Endothelial cell of umbilical vein (primary cell): ENCODE data around the gene ARHGEF17. TPM values are rescaled to one million over a fixed set of nuclear protein-coding genes. Genes with fewer than 3 reads are reported as not detected.

Experiments used
- BruUV-seq: library from RNA; stranded (reverse); fragments of 400-500 nt; replicated peaks from 2 replicates; lab custom pipeline; 2021; lab: Mats Ljungman, UMichigan
- CTCF ChIA-PET: fragments of 300-600, 350-600 bp; sonication (Branson Sonifier 250); formaldehyde crosslinking; loops from one replicate; lab custom pipeline; 2021; ENCODE audit warnings: antibody characterized with exemption, inconsistent platforms; lab: Charles Lee
- POLR2A ChIA-PET: fragments of 300-600, 350-600 bp; sonication (Branson Sonifier 250); formaldehyde crosslinking; loops from one replicate; lab custom pipeline; 2021; ENCODE audit warnings: antibody characterized with exemption, inconsistent platforms; lab: Charles Lee
- DNase-seq: peaks from one replicate; pipeline ENCODE4 v3.0.0-alpha.2; 2011; ENCODE audit warnings: low read depth, low spot score
- FAIRE-seq: peaks from 2 replicates; lab custom pipeline; 2011; peaks lifted over from hg19 to GRCh38; lab: Jason Lieb, UNC
- H2AFZ ChIP-seq: 2 replicates; pipeline ENCODE4 v1.6.0; 2012; ENCODE audit warnings: low read depth, low read length, control low read depth, inconsistent platforms
- H3K27ac ChIP-seq: 2 replicates; pipeline ENCODE4 v1.5.1; 2011; ENCODE audit warnings: low read depth, mild to moderate bottlenecking, control low read depth, low read length, moderate library complexity; ENCODE audit not compliant: insufficient read depth
- H3K27me3 ChIP-seq, 2 experiments: 2 replicates each; pipeline versions ENCODE4 v1.6.0 to v1.6.1; 2011; ENCODE audit warnings: low read length in 2 of 2, mixed read lengths in 1 of 2; ENCODE audit not compliant: control insufficient read depth in 2 of 2, insufficient read depth in 2 of 2
- H3K36me3 ChIP-seq, 2 experiments: 2 replicates in 1 of 2; 3 replicates in 1 of 2; pipeline ENCODE4 v1.5.1; 2011; ENCODE audit warnings: low read length in 2 of 2, mild to moderate bottlenecking in 1 of 2, moderate library complexity in 1 of 2; ENCODE audit not compliant: control insufficient read depth in 2 of 2, insufficient read depth in 2 of 2; ENCODE audit errors: extremely low read depth in 1 of 2
- H3K4me1 ChIP-seq: 3 replicates; pipeline ENCODE4 v1.5.1; 2011; ENCODE audit warnings: mild to moderate bottlenecking, low read length; ENCODE audit not compliant: control insufficient read depth, insufficient read depth; ENCODE audit errors: extremely low read depth
- H3K4me2 ChIP-seq: 2 replicates; pipeline ENCODE4 v1.6.1; 2011; ENCODE audit warnings: low read length, control low read depth, mixed read lengths; ENCODE audit not compliant: insufficient read depth
- H3K4me3 ChIP-seq, 3 experiments: fragments of 200-600 bp in 1 of 3; sonication (generic), shearing (Covaris generic) in 1 of 3; replicated peaks in 1 of 3; 2 replicates each; pipeline ENCODE4 v1.5.1; 2011 to 2016; ENCODE audit warnings: control low read depth in 3 of 3, low read length in 3 of 3, mild to moderate bottlenecking in 2 of 3, inconsistent platforms in 1 of 3, low read depth in 1 of 3, moderate library complexity in 1 of 3; ENCODE audit not compliant: insufficient read depth in 1 of 3
- H3K79me2 ChIP-seq: 2 replicates; pipeline ENCODE4 v1.6.0; 2012; ENCODE audit warnings: low read length, inconsistent platforms; ENCODE audit not compliant: control insufficient read depth, insufficient read depth
- H3K9ac ChIP-seq: replicated peaks from 2 replicates; pipeline ENCODE3; 2011; ENCODE audit warnings: low read length, control low read depth; ENCODE audit not compliant: insufficient read depth; ENCODE audit errors: extremely low read depth
- H3K9me1 ChIP-seq: replicated peaks from 3 replicates; pipeline ENCODE4 v1.6.0; 2011; ENCODE audit warnings: mild to moderate bottlenecking, low read length; ENCODE audit not compliant: control insufficient read depth, insufficient read depth; ENCODE audit errors: extremely low read depth
- H3K9me3 ChIP-seq: replicated peaks from 2 replicates; pipeline ENCODE4 v1.5.1; 2012; ENCODE audit warnings: low read length, inconsistent platforms; ENCODE audit not compliant: control insufficient read depth, insufficient read depth
- H4K20me1 ChIP-seq: replicated peaks from 2 replicates; pipeline ENCODE3; 2011; ENCODE audit warnings: mild to moderate bottlenecking, low read length; ENCODE audit not compliant: control insufficient read depth, insufficient read depth; ENCODE audit errors: extremely low read depth
- EZH2 ChIP-seq: IDR thresholded peaks from 2 replicates; pipeline ENCODE4 v1.6.1; 2012; ENCODE audit warnings: borderline replicate concordance, low read depth, mild to moderate bottlenecking, moderate library complexity, low read length, inconsistent platforms; ENCODE audit not compliant: severe bottlenecking
- FOS ChIP-seq: IDR thresholded peaks from 2 replicates; pipeline ENCODE4 v1.6.1; 2011; ENCODE audit warnings: mild to moderate bottlenecking, low read length, moderate library complexity, borderline replicate concordance; ENCODE audit not compliant: insufficient read depth
- GATA2 ChIP-seq: IDR thresholded peaks from 2 replicates; pipeline ENCODE4 v1.7.0; 2011; ENCODE audit warnings: low read depth, mild to moderate bottlenecking, moderate library complexity, mixed read lengths, low read length; ENCODE audit not compliant: insufficient read length, insufficient read depth
- JUN ChIP-seq: IDR thresholded peaks from 2 replicates; pipeline ENCODE4 v1.6.1; 2011; ENCODE audit warnings: borderline replicate concordance, low read depth; ENCODE audit not compliant: insufficient read length, insufficient read depth
- MYC ChIP-seq: IDR thresholded peaks from one replicate; pipeline ENCODE4 v1.6.1; 2011; ENCODE audit warnings: mild to moderate bottlenecking, low read depth, low read length
- POLR2A ChIP-seq: IDR thresholded peaks from 2 replicates; pipeline ENCODE4 v1.6.1; 2012; ENCODE audit warnings: low read depth, mild to moderate bottlenecking, control low read depth, low read length
- POLR2AphosphoS5 ChIP-seq: IDR thresholded peaks from 2 replicates; pipeline ENCODE4 v1.6.1; 2012; ENCODE audit warnings: low read depth, mild to moderate bottlenecking, control low read depth, low read length, moderate library complexity; ENCODE audit not compliant: insufficient read depth
- dilution Hi-C: fragments of 300-500 bp; cut with MboI; formaldehyde crosslinking; loops from one replicate; pipeline ENCODE4 v1.15.0; 2019; ENCODE audit warnings: low sequenced_read_pairs; ENCODE audit not compliant: extremely low pct_ligation_motif_present
- intact Hi-C: fragments of 100-400 bp; cut with micrococcal nuclease; formaldehyde crosslinking; loops from one replicate; pipeline ENCODE4 v1.10.0; 2022
- polyA plus RNA-seq, 4 experiments: library from polyadenylated mRNA; depleted of rRNA in 3 of 4; stranded (reverse) in 3 of 4; unstranded in 1 of 4; fragments of >200 nt; gene quantifications; 2 replicates each; pipeline versions ENCODE4 v1.2.1 to v1.2.3, GENCODE V29; 2011 to 2012; ENCODE audit warnings: missing spikeins in 1 of 4
- total RNA-seq: library from RNA; stranded (reverse); gene quantifications from 2 replicates; pipeline ENCODE4 v1.2.3, GENCODE V29; 2021
- TF ChIP-seq, protein P1 (sequence below): IDR thresholded peaks from 2 replicates; pipeline ENCODE4 v1.6.1; 2011; ENCODE audit not compliant: insufficient read depth, insufficient read length
- TF ChIP-seq, protein P2 (sequence below), 2 donors: IDR thresholded peaks; 1 replicate in 1 of 2; 2 replicates in 1 of 2; pipeline ENCODE4 v1.5.1; 2011; ENCODE audit warnings: low read length in 2 of 2, mild to moderate bottlenecking in 2 of 2, moderate library complexity in 2 of 2, control low read depth in 1 of 2, inconsistent platforms in 1 of 2, low read depth in 1 of 2; ENCODE audit not compliant: insufficient read depth in 1 of 2; ENCODE audit errors: extremely low read depth in 1 of 2

The ARHGEF17 gene
- total and polyA plus RNA-seq, 2 donors (not counting 3 experiments of a cell fraction or from before 2014, with no cell fraction given): 74.9 to 89.9 TPM

DNA sequence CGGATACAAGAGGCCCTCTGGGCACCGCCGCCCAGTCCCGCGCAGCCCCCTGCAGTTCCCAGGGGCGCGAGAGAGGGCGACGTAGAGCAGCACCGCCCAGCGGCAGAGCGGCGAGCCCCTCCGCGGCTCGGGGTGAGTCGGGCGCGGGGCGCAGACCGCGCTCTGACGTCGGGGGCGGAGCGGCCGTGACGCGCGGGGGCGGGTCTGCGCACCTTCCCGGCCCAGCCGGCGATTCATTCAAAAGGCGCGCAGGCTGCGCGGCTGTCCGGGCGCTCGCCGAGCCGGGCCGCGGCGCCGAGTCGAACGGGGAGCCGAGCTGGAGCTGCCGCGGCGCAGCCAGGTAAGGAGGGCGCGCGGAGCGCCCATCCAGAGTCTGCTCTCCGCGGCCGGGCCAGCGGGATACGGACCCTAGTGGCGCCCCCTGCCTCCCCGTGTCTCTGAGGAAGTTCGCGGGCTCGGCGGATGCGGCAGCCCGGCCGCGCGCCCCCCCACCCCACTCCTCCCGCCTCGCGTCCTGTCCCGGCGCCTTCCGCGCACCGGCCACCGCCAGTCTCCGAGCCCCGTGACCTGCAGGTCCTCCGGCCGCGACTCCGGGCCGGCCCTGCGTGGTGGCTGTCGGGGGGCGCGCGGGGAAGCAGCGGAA lies 68.2 kb downstream of the ARHGEF17 start, which contains the start of gene RELT:
Gene RELT, plus strand, starts transcription at position 240 of the 643 bp plus-strand sequence. CDS start 12,738 bp downstream, outside the sequence.
- peaks cover 48% of the 10 kb centered on the region for H3K79me2 ChIP-seq
- H2AFZ ChIP-seq: peak within 1 kb of the TSS; percentile 86
- dilution Hi-C loops: no loop called here

More for the DNA sequence above, 68.2 kb downstream of the ARHGEF17 start, which contains the start of gene RELT:
- H3K4me1 ChIP-seq: peaks cover 2% of the 10 kb centered on the region
- no TSS peak for BruUV-seq
- H3K4me2 ChIP-seq: peak within 1 kb of the TSS; percentile 2
- intact Hi-C loops: loop anchor here (1.0 to 10.0 kb wide), 4 partner anchors 9 to 551 kb away; no protein-coding TSS in a partner anchor
- ChIA-PET POLR2A (no interaction called here), CTCF (interaction anchor here (1.0 to 3.1 kb wide), 4 partner anchors 17 to 81 kb away, joined by 3 to 18 read pairs (median 6); no protein-coding TSS in a partner anchor)
- H3K36me3 ChIP-seq: no peaks in the 10 kb centered on the region
- peak; percentile 94 for FAIRE-seq
- H3K27me3 ChIP-seq: no peaks in the 10 kb centered on the region
- no peak for TF ChIP-seq EZH2
- TF ChIP-seq, protein P1, sequence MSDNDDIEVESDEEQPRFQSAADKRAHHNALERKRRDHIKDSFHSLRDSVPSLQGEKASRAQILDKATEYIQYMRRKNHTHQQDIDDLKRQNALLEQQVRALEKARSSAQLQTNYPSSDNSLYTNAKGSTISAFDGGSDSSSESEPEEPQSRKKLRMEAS: no peak
- no peak for TF ChIP-seq JUN
- TF ChIP-seq FOS: no peak
- TF ChIP-seq POLR2AphosphoS5: peak; percentile 99
- TF ChIP-seq, protein P2, sequence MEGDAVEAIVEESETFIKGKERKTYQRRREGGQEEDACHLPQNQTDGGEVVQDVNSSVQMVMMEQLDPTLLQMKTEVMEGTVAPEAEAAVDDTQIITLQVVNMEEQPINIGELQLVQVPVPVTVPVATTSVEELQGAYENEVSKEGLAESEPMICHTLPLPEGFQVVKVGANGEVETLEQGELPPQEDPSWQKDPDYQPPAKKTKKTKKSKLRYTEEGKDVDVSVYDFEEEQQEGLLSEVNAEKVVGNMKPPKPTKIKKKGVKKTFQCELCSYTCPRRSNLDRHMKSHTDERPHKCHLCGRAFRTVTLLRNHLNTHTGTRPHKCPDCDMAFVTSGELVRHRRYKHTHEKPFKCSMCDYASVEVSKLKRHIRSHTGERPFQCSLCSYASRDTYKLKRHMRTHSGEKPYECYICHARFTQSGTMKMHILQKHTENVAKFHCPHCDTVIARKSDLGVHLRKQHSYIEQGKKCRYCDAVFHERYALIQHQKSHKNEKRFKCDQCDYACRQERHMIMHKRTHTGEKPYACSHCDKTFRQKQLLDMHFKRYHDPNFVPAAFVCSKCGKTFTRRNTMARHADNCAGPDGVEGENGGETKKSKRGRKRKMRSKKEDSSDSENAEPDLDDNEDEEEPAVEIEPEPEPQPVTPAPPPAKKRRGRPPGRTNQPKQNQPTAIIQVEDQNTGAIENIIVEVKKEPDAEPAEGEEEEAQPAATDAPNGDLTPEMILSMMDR (IDR thresholded peaks at IDR 0.05; ENCODE audit: extremely low read depth in 1 of 2, insufficient read depth in 1 of 2, low read depth in 1 of 2, low read length in 2 of 2): peak; percentile 87 to 95
- TF ChIP-seq MYC: no peak
- peak; percentile 99 for TF ChIP-seq POLR2A
- no peak for TF ChIP-seq GATA2
- H3K4me3 ChIP-seq: peak within 1 kb of the TSS; percentile 47 to 80 (median 49)
- DNase-seq: peak; percentile 93
- H3K9ac ChIP-seq: peak within 1 kb of the TSS; percentile 82
- no peaks in the 10 kb centered on the region for H3K9me3 ChIP-seq
- no peaks in the 10 kb centered on the region for H3K9me1 ChIP-seq
- peak within 1 kb of the TSS; percentile 75 for H3K27ac ChIP-seq
- H4K20me1 ChIP-seq: no peaks in the 10 kb centered on the region
